ENCODE measurements around the gene SLAMF8.

- peak in 2 of 4 experiments; percentile 28 to 42 for TF ChIP-seq CTCF (IDR thresholded peaks at IDR 0.05)
- TF ChIP-seq POLR2AphosphoS5 (IDR thresholded peaks at IDR 0.05) = no peak
- no peak for TF ChIP-seq POLR2A (IDR thresholded peaks at IDR 0.05)
Observed at GRCh38 chr1:159790237-159790917, 36.3 kb upstream of the SLAMF8 start.

All from sigmoid colon (tissue), 4 donors.